Keratinocyte (primary cell): ENCODE results near the gene OFD1.

ENCODE experiments used
- CTCF ChIP-seq, 3 experiments: IDR thresholded peaks in 1 of 3; conservative IDR thresholded peaks in 1 of 3; optimal IDR thresholded peaks in 1 of 3; 2 replicates in 2 of 3; 3 replicates in 1 of 3; pipeline versions ENCODE3 to v1.5.1; 2011; ENCODE audit warnings: low read length in 3 of 3, mild to moderate bottlenecking in 3 of 3, moderate library complexity in 2 of 3, control low read depth in 1 of 3, inconsistent platforms in 1 of 3; ENCODE audit not compliant: insufficient read depth in 2 of 3; ENCODE audit errors: extremely low read depth in 1 of 3
- EZH2 ChIP-seq: IDR thresholded peaks from one replicate; pipeline ENCODE4 v1.6.1; 2012; ENCODE audit warnings: inconsistent platforms, mild to moderate bottlenecking, low read length, moderate library complexity

- TF ChIP-seq CTCF (optimal IDR thresholded peaks at IDR 0.05 in 1 of 3, IDR thresholded peaks at IDR 0.05 in 1 of 3, conservative IDR thresholded peaks at IDR 0.05 in 1 of 3; ENCODE audit: extremely low read depth in 1 of 3, insufficient read depth in 2 of 3, low read length in 3 of 3) (no peak), EZH2 (no peak)
Observed at GRCh38 chrX:13768939-13769338, 34.4 kb downstream of the OFD1 start.
